Bone marrow (tissue), 2 donors: ENCODE results near the gene POTEB3.
"Not testable (repeated sequence)": the region's sequence is repeated elsewhere in the genome, so short reads cannot be mapped to it uniquely, and the experiment has no call there.

Experiments
- DNase-seq, 2 donors: peaks; one replicate each; lab custom pipeline; 2025; lab: John Stamatoyannopoulos, UW

The POTEB3 gene

GRCh38 chr15:21440399-21440798 lies at the start of gene POTEB3:
Gene POTEB3 (minus strand): TSS chr15:21440499. CDS start chr15:21440011, 488 bp downstream.
- not testable (repeated sequence) for DNase-seq

GRCh38 chr15:21453683-21454082 lies 13.4 kb upstream of the POTEB3 start:
- DNase-seq = not testable (repeated sequence)

- not testable (repeated sequence) for DNase-seq
Measured at GRCh38 chr15:21451920-21452563, 11.7 kb upstream of the POTEB3 start.

GRCh38 chr15:21451487-21451886 lies 11.2 kb upstream of the POTEB3 start:
- not testable (repeated sequence) for DNase-seq

- not testable (repeated sequence) for DNase-seq
Measured at GRCh38 chr15:21407366-21407765, 32.9 kb downstream of the POTEB3 start.

- not testable (repeated sequence) for DNase-seq
Measured at GRCh38 chr15:21401531-21401930, 38.8 kb downstream of the POTEB3 start.

GRCh38 chr15:21399111-21399510 lies 41.2 kb downstream of the POTEB3 start:
- DNase-seq = not testable (repeated sequence)

GRCh38 chr15:21398511-21398910 lies 41.8 kb downstream of the POTEB3 start:
- DNase-seq = not testable (repeated sequence)

- DNase-seq = not testable (repeated sequence)
Measured at GRCh38 chr15:21397656-21398055, 42.6 kb downstream of the POTEB3 start.

GRCh38 chr15:21397186-21397585 lies 43.1 kb downstream of the POTEB3 start:
- DNase-seq = not testable (repeated sequence)

GRCh38 chr15:21385961-21386360 lies 54.3 kb downstream of the POTEB3 start:
- not testable (repeated sequence) for DNase-seq

GRCh38 chr15:21383866-21384485 lies 56.3 kb downstream of the POTEB3 start:
- DNase-seq = not testable (repeated sequence)

- DNase-seq = not testable (repeated sequence)
Measured at GRCh38 chr15:21373682-21374081, 66.6 kb downstream of the POTEB3 start.

GRCh38 chr15:21369177-21369576 lies 71.1 kb downstream of the POTEB3 start:
- DNase-seq = not testable (repeated sequence)

GRCh38 chr15:21368625-21369024 lies 71.7 kb downstream of the POTEB3 start:
- not testable (repeated sequence) for DNase-seq
